Measurements from ENCODE around the gene ATP5ME. TPM values are rescaled to one million over a fixed set of nuclear protein-coding genes. Genes with fewer than 3 reads are reported as not detected.

ATP5ME gene
- polyA plus RNA-seq, 3 donors: 163 to 397 (median 367) TPM

GRCh38 chr4:687048-687970 is 13.2 kb upstream of the ATP5ME start:
- Histone ChIP-seq H3K36me3 (replicated peaks in 1 of 2; ENCODE audit: control insufficient read depth in 1 of 2, insufficient read depth in 2 of 2, low read length in 2 of 2) (peaks cover 4 to 18% of the 10 kb centered on the region in 2 donors), H3K4me1 (ENCODE audit: control insufficient read depth in 1 of 2, insufficient read depth in 2 of 2, low read length in 2 of 2) (peaks cover 50 to 58% of the 10 kb centered on the region in 2 donors), H2AFZ (ENCODE audit: insufficient read depth, low read depth, low read length, poor library complexity, severe bottlenecking) (peak overlapping the region; percentile 64), H3K9me3 (replicated peaks in 1 of 2; ENCODE audit: control insufficient read depth in 1 of 2, insufficient read depth in 1 of 2, low read length in 2 of 2) (no peaks in the 10 kb centered on the region), H3K27me3 (ENCODE audit: control insufficient read depth in 2 of 2, insufficient read depth in 2 of 2, low read length in 2 of 2) (no peaks in the 10 kb centered on the region), H3K9ac (ENCODE audit: insufficient read depth, low read length, poor library complexity, severe bottlenecking) (peak overlapping the region; percentile 87), H3K79me2 (ENCODE audit: insufficient read depth, low read length) (peaks cover 35% of the 10 kb centered on the region), H4K20me1 (ENCODE audit: insufficient read depth, low read length) (peaks cover 35% of the 10 kb centered on the region), H3K4me2 (replicated peaks; ENCODE audit: extremely low read depth, low read length, poor library complexity, severe bottlenecking) (peak overlapping the region; percentile 86), H3K4me3 (replicated peaks in 1 of 3; ENCODE audit: low read depth in 2 of 3, low read length in 3 of 3) (peak overlapping the region; percentile 54 to 82 (median 73)), H3K27ac (ENCODE audit: low read depth in 1 of 2, low read length in 2 of 2) (peak overlapping the region; percentile 99)
- peaks cover 50% of the 10 kb centered on the region for H3K4me1 Mint-ChIP-seq
- DNase-seq: peak; percentile 96 to 97 (median 96)
- H3K9me3 Mint-ChIP-seq: peaks cover 0 to 2% (median 0%) of the 10 kb centered on the region in 7 donors
- TF ChIP-seq, protein P1, sequence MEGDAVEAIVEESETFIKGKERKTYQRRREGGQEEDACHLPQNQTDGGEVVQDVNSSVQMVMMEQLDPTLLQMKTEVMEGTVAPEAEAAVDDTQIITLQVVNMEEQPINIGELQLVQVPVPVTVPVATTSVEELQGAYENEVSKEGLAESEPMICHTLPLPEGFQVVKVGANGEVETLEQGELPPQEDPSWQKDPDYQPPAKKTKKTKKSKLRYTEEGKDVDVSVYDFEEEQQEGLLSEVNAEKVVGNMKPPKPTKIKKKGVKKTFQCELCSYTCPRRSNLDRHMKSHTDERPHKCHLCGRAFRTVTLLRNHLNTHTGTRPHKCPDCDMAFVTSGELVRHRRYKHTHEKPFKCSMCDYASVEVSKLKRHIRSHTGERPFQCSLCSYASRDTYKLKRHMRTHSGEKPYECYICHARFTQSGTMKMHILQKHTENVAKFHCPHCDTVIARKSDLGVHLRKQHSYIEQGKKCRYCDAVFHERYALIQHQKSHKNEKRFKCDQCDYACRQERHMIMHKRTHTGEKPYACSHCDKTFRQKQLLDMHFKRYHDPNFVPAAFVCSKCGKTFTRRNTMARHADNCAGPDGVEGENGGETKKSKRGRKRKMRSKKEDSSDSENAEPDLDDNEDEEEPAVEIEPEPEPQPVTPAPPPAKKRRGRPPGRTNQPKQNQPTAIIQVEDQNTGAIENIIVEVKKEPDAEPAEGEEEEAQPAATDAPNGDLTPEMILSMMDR (IDR thresholded peaks at IDR 0.05): no peak
- WGBS (ENCODE audit: insufficient coverage): 45% methylated on average over 32 of the region's 38 CpGs
- intact Hi-C loops (cut with micrococcal nuclease): loop anchor here in 1 of 2 donors (5.0 to 10.0 kb wide), 2 partner anchors 353 to 895 kb away; partner anchors contain the start of gene ZNF141
- peaks cover 0 to 4% (median 3%) of the 10 kb centered on the region in 3 donors for H3K27me3 Mint-ChIP-seq (ENCODE audit: low read depth in 3 of 3)
- H3K27ac Mint-ChIP-seq: peak overlapping the region; percentile 98 to 100 (median 100)
- H3K36me3 Mint-ChIP-seq: peaks cover 12 to 22% of the 10 kb centered on the region in 2 donors
- H3K4me3 Mint-ChIP-seq: peak overlapping the region; percentile 80 to 93

- H3K27ac Mint-ChIP-seq: peak overlapping the region; percentile 98 to 100 (median 100)
- intact Hi-C loops (cut with micrococcal nuclease): loop anchor here in 1 of 2 donors (5.0 to 10.0 kb wide), 2 partner anchors 352 to 896 kb away; partner anchors contain the start of gene ZNF141
- H3K4me1 Mint-ChIP-seq: peaks cover 50% of the 10 kb centered on the region
- no peaks in the 10 kb centered on the region for H3K27me3 ChIP-seq (ENCODE audit: control insufficient read depth in 2 of 2, insufficient read depth in 2 of 2, low read length in 2 of 2)
- H3K27ac ChIP-seq (ENCODE audit: low read depth in 1 of 2, low read length in 2 of 2): peak overlapping the region; percentile 99
- H3K9ac ChIP-seq (ENCODE audit: insufficient read depth, low read length, poor library complexity, severe bottlenecking): peak overlapping the region; percentile 87
- H4K20me1 ChIP-seq (ENCODE audit: insufficient read depth, low read length): peaks cover 41% of the 10 kb centered on the region
- peak overlapping the region in 1 of 3 experiments; percentile 82 for H3K4me3 ChIP-seq (replicated peaks in 1 of 3; ENCODE audit: low read depth in 2 of 3, low read length in 3 of 3)
- TF ChIP-seq, protein P1 (IDR thresholded peaks at IDR 0.05): no peak
- 96% methylated on average over 29 of the region's 31 CpGs for WGBS (ENCODE audit: insufficient coverage)
- no peaks in the 10 kb centered on the region for H3K27me3 Mint-ChIP-seq (ENCODE audit: low read depth in 3 of 3)
- H3K4me1 ChIP-seq (ENCODE audit: control insufficient read depth in 1 of 2, insufficient read depth in 2 of 2, low read length in 2 of 2): peaks cover 50 to 58% of the 10 kb centered on the region in 2 donors
- peaks cover 4 to 18% of the 10 kb centered on the region in 2 donors for H3K36me3 ChIP-seq (replicated peaks in 1 of 2; ENCODE audit: control insufficient read depth in 1 of 2, insufficient read depth in 2 of 2, low read length in 2 of 2)
- H3K36me3 Mint-ChIP-seq: peaks cover 12 to 23% of the 10 kb centered on the region in 2 donors
- peaks cover 0 to 2% (median 0%) of the 10 kb centered on the region in 7 donors for H3K9me3 Mint-ChIP-seq
- no peaks in the 10 kb centered on the region for H3K9me3 ChIP-seq (replicated peaks in 1 of 2; ENCODE audit: control insufficient read depth in 1 of 2, insufficient read depth in 1 of 2, low read length in 2 of 2)
- H3K4me3 Mint-ChIP-seq: no peak overlapping the region
- DNase-seq: no peak
- peak overlapping the region; percentile 86 for H3K4me2 ChIP-seq (replicated peaks; ENCODE audit: extremely low read depth, low read length, poor library complexity, severe bottlenecking)
- H2AFZ ChIP-seq (ENCODE audit: insufficient read depth, low read depth, low read length, poor library complexity, severe bottlenecking): no peak overlapping the region
- H3K79me2 ChIP-seq (ENCODE audit: insufficient read depth, low read length): peaks cover 35% of the 10 kb centered on the region
Observed at GRCh38 chr4:686413-687040, 12.5 kb upstream of the ATP5ME start.
